ENCODE results near the gene KIF2A.

DNA sequence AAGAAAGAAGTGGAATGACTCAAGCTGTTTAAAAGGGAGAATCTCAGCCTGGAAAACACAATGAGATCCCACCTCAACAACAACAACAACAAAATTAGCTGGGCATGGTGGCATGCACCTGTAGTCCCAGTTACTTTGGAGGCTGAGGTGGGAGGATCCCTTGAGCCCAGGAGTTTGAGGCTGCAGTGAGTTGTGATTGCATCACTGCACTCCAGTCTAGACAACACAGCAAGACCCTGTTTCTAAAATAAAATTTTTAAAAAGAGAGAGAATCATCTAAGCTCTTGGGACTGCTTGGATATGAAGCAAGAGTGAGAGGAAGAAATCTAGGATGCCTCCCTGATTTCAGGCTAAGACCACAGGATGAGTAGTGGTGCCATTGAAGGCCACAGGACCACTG lies 47.4 kb upstream of the KIF2A start:
- TF ChIP-seq, protein P1, sequence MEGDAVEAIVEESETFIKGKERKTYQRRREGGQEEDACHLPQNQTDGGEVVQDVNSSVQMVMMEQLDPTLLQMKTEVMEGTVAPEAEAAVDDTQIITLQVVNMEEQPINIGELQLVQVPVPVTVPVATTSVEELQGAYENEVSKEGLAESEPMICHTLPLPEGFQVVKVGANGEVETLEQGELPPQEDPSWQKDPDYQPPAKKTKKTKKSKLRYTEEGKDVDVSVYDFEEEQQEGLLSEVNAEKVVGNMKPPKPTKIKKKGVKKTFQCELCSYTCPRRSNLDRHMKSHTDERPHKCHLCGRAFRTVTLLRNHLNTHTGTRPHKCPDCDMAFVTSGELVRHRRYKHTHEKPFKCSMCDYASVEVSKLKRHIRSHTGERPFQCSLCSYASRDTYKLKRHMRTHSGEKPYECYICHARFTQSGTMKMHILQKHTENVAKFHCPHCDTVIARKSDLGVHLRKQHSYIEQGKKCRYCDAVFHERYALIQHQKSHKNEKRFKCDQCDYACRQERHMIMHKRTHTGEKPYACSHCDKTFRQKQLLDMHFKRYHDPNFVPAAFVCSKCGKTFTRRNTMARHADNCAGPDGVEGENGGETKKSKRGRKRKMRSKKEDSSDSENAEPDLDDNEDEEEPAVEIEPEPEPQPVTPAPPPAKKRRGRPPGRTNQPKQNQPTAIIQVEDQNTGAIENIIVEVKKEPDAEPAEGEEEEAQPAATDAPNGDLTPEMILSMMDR (conservative IDR thresholded peaks at IDR 0.05; ENCODE audit: low read length) = no peak
- no peak for TF ChIP-seq EZH2phosphoT487 (IDR thresholded peaks at IDR 0.05; ENCODE audit: borderline replicate concordance, low read depth, low read length)

Measured in OCI-LY7 (cell line).